ENCODE results near the gene BRD7.
A peak's percentile ranks its signal among the peaks of the same experiment; 100 is the strongest.

Gene BRD7

DNA sequence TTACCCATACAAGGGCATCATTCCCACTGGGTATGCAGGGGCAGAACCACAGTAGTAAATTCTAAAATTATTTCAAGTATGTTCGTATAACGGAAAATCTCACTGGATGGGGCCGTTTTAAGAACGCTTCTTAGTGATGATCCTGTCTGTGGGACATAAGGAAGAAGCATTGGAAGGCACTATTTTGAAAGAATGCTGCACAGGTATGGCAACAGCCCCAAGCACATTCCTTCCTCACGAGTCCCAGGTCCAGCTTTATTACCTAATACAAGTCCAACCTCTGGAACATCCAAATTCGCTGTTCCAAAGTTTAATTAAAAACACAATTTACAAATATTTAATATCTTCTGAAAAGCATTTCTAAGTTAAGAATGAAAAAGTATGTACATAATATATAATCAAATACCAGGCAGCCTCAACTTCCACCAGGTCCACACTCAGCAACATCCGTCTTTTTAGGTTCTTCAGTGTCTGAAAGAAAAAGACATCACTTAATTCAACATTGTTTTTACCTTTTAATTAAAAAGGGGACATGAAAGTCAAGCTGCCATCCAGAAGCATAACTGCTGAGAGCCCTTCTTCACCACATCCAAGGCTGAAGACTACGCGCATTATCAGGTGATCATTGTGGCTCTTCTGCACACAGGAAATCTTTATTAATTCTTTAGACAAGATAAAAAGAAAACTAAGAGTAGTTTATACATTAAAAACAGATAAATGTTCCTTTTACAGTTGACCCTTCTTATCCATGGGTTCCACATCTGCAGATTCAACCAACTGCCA lies 49.8 kb downstream of the BRD7 start:
- peak; percentile 22 for DNase-seq

DNA sequence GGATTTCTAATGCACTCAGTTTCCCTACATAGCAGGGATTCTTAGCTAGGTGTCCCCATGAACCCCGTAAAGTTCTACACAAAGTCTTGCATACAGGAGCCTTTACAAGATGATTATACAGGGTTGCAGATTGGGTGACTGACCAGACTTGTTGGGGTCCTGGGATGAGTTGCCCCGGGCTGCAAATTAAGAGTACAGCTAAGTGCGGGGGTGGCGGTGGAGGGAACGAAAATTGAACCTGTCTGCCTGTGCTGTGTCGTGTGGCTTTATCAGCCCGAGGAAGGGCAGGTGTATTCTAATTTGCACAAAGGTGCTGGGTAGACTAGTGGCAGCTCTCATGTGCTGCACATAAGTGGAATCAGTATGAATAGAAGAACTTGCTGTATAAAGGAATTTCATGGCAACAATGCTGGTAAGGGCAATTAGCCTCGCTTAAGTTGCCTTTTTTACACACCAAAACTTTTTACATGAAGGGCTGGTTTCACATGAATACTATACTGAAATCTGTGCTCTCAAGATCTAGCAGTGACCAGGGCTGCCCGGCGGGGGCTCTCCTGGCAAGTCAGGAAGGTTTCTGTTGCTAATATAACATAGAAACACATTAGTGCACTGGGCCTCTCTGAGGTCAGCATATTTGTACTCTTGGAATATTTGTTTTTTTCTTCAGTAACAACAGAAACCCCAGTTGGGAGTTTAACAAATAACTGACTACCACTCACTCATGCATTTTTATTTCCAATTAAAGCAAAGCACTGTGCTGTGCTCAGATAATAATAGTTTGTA lies 51.7 kb downstream of the BRD7 start:
- DNase-seq: no peak

DNA sequence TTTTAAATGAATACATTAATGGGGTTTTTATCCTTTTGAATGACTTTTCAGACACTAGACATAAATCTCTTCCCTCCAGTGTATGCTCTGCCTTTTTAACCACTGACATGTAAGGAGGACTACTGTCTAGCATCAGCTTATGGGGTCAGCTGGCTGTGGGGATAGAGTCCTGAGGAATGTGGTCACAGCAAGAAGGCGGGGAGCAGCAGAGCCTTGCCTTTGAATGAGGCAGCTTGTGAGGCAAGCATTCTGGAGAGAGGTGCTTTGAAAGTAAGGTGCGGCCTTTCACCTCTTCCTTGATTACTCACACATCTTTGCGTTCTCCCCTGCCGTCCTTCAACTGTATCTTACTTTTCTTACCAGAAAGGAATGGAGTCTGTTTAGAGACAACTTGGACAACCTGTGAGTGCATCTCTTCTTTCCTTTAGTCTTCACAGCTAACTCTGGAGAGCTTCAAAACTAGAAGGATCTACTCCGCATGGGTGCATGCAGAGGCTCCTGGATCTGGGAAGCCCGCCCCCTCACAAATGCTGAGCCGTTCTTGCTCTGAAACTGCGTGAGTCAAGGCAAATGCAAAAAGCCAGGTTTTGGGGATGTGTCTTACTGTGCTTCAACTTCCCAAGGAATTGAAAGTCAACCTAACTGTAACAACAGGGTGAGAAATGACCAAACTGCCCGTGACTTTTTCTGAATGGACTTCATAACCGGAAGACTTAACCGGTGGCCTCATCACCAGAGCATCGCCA lies 52.5 kb downstream of the BRD7 start:
- DNase-seq: no peak

DNA sequence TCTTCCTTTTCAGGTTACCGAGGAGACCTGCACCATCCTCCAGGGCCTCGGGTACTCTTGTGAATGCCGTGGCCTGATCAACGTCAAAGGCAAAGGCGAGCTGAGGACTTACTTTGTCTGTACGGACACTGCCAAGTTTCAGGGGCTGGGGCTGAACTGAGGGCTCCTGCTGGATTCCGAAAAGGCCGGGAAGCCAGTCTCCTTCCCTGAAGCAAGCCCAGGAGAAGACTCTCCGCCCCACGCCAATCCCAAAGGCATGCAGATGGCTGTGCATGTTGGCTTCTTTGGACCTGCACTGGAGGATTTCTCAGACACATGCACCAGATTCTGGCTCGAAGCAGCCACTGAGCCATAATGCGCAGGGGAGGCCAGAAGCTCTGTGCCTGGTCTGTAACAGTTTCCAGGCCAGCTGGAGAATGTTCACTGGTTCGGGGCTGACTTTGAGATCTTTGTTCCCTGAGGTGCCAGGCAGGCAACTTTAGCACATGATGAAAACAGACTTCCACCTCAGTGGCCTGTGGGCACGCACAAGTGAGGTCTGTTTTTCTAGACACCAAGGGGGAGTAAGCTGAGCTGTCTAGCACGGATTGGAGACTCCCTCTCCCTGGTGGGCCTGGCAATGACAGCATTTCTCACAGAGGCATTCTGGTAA lies 53.3 kb downstream of the BRD7 start:
- DNase-seq: no peak

DNA sequence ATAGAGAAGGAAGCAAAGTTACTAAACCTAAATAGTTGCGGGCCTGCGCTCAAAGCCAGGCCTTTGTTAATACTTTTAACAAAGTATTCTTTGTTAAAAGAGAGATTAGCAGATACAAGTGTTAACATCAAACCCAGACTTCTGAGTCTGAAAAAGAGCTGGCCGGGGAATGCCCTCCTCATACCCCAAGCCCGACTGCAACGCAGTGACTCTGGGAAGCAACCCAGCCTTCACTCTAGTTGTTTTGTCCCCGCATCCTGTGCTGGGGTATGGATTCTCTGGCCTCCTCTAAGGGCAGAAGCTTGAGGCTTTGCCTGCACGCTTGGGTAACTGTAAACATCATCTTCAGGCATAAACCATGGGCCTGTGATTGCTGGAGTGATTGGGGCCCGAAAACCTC lies 54.1 kb downstream of the BRD7 start:
- DNase-seq: no peak

DNA sequence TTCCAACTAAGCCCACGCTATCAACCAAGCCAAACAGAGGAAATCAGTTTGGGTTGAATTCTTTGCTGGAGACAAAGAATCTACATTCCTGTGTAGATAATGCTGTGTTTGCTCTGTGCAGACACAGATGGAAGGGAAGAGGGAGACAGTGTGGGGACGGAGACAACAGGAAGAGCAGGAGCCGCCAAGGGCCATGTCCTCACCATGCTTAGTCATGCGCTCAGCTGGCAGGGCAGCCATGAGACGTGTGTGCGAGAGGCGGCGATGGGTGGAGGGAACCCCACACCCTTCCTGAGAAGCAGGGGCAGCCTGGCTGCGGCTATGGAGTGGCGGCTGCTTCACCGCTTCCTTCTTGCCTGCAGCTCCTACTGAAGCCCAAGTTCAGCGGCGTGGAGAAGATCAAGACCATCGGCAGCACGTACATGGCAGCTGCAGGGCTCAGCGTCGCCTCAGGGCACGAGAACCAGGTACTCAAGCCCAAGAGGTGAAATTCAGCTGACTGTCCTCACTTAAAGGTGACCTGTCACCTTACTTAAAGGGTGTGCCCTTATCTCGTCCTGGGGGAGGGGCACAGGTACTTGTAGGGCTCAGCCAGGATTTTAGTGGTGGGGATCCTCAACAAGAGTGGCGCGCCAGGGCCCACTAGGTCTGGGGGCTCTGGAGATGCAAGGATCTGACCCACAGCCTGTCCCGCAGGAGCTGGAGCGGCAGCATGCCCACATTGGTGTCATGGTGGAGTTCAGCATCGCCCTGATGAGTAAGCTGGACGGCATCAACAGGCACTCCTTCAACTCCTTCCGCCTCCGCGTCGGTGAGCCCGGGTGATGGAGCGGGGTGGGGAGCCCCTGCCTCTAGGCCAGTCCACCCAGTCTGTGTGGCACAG lies 55.0 kb downstream of the BRD7 start:
- peak; percentile 36 for DNase-seq

DNA sequence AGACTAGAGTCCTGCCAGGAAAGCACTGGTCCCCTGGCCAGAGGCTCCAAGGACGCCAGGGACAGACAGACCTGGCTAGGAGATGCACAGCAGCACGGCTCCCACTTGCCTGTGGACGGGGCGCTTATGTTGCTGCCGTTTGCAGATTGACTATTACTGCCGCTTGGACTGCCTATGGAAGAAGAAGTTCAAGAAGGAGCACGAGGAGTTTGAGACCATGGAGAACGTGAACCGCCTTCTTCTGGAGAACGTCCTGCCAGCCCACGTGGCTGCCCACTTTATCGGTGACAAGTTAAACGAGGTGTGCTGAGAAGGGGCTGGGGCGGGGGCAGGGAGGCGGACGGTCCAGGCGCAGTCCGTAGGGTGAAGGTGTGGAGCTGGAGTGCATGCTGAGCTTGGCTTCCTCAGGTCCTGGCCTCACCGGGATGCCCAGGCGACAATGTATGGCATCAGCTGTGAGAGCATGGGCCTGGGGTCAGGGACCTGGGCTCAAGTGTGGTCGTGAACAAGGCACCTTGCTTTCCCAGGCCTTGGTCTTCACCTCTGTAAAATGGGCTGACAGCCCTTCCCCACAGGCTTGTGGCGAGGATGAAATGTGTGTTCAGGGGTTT lies 56.8 kb downstream of the BRD7 start:
- no peak for DNase-seq

DNA sequence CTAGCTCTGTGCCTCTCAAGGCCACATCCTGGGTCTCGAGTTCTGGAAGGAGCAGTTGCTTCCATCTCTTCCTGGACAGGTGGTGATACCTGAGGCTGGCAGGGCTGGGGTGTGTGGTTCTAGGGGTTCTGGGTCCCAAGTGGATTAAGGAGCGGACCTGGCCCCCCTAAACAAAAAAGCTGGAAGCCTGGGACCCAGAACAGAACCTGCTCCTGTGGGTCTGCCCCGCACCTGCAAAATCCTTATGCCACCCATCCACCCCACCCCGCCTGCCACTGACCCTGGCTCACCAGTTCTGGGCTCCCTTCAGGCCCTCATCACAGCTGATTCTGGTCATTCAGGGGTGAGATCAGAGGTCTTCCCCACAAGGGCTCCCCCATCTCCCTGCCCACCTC lies 57.7 kb downstream of the BRD7 start:
- DNase-seq: no peak

DNA sequence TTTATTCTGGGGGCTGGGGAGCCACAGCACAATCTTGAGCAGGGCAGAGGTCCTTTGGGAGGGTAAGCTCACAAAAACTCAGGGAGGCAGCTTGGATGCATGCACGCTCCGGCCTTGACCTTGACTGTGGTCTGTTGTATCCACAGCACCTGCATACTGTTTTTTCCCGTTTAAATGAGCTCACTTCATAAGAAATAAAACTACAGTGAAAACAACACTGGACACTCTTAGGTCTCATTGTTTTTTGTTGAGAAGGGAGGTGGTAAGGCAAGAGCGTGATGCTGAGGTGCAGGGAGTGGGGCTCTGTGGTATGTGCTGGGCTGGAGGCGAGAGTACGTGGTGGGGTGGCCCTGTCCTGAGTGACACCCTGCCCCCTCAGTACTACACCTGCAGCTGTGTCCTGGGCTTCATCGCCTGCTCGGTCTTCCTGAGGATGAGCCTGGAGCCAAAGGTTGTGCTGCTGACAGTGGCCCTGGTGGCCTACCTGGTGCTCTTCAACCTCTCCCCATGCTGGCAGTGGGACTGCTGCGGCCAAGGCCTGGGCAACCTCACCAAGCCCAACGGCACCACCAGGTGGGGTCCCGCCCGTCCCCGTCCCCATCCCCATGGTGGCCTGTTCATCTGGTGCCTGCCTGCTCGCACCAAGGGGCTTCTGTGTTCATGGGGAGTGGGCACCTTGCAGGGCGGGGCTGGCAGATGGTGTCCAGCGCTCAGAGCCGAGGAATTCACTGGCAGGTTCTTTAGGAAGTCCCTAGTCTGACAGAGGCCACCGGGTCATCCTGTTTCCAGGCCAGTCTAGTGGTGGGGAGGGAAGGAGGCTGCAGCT lies 58.3 kb downstream of the BRD7 start:
- no peak for DNase-seq

DNA sequence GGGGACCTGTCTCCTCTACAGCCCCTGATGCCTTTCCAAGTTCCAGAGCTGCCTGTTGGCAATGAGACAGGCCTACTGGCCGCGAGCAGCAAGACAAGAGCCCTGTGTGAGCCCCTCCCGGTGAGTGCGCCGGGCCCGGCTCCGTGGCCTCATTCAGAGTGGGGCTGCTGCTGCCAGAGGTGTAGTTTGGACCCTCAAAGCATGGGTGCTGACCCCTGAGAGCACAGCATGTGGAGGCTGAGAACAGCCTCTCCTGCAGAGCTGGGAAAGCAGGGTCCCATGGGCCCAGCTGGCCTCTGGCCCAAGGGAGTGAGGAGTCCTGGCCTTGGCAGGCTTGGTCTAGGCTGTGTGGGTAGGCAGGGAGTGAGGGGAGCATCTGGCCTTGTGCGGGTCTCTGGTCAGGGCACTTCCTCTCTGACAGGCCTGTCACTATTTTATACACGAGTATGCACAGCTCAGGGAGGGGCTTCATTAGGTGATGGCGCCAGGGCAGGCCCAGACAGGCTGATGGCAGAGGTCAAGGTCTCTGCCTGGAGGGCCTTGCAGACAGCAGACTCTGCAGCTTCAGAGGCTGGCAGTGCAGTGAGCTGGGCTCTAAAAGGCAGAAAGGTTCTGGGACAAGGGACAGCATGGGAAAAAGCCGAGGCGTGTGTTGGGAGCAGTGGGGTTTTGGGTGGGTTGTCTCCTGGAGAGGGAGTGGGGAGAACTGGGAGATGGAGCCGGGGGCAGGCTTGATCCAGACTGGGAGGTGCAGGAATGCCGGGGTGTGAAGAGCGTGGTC lies 59.1 kb downstream of the BRD7 start:
- DNase-seq: no peak

DNA sequence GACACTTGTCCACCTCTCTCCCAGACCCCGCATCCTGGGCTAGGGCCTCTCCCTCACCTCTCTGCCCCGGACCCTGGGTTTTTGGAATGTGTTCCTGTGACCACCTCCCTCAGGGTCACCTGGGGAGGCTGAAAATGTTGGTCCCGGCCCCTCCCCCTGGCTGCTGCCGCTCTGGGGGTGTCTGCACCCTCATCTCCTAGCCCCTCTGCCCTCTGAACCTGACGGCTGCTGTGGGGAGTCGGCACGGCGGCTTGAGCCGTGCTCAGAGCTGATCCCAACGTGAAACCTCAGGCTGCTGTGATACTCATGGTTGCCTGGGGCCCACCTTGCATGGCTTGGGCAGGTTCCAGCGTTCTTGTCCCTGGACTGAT lies 59.6 kb downstream of the BRD7 start:
- DNase-seq: no peak

DNA sequence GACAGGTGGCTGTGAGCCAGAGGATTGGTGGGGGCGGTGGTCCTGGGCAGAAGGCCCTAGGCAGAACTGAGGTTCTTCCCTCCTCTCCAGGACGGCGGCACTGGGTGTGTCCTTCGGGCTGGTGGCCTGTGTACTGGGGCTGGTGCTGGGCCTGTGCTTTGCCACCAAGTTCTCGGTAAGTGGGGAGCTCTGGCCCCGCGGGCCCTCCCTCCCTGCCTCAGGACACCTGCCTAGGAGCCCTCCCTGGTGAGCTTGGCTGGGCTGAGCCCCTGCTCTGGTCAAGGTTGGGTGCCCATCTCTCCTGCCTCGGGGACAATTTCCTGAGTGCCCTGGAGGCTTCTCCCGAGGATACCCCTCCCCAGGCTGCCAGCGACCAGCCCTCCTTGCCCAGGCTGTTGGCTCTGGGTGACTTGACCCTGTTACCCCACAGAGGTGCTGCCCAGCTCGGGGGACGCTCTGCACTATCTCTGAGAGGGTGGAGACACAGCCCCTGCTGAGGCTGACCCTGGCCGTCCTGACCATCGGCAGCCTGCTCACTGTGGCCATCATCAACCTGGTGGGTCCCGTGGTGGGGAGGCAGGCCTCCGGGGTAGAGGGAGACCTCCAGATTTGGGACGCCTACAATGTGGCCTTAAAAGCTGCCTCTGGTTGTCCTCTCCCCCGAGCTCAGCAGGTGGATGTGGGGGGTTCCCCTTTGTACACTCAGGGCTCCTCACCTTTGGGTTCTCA lies 60.4 kb downstream of the BRD7 start:
- DNase-seq: no peak

DNA sequence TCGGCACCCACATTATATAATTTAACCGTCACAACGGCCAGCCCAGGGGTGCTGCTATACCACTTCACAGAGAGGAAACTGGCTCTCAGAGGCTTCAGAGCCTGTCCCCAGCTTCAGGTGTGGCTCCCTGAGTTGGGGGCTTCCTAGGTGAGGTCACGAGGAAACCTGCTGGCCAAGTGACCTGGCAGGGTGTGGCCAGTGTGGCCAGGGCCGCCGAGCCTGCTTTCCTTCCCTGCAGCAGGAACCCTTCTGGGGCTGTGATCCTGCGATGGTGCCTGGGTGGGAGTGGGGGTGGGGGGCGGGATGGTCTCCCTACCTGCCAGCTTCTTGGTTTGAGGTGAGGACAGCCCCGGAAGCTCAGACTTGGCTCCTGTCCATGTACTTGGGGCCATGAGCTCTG lies 62.5 kb downstream of the BRD7 start:
- no peak for DNase-seq

DNA sequence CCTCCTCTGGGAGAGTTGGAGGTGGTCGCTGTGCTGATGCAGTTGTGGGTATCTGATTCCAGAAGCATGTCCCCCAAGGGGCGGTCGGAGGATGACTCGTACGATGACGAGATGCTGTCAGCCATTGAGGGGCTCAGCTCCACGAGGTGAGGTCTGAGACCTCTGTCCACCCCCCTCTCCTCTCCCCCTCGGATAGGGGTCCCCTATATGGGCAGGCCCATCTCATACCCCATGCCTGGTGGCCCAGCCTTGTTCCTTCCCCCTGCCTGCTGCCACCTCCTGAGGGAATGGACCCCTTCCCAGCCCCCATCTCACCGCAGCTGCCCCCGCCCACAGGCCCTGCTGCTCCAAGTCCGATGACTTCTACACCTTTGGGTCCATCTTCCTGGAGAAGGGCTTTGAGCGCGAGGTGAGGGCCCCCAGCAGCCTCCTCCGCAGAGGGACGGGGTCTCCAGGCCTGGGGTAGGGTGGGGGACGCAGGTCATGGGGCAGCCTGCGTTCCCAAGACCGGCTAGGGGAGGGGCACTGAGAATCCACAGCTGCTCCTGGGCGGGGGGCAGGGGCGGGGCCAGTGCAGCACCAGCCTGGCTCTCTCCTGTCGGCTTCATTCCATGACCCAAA lies 63.2 kb downstream of the BRD7 start:
- no peak for DNase-seq

DNA sequence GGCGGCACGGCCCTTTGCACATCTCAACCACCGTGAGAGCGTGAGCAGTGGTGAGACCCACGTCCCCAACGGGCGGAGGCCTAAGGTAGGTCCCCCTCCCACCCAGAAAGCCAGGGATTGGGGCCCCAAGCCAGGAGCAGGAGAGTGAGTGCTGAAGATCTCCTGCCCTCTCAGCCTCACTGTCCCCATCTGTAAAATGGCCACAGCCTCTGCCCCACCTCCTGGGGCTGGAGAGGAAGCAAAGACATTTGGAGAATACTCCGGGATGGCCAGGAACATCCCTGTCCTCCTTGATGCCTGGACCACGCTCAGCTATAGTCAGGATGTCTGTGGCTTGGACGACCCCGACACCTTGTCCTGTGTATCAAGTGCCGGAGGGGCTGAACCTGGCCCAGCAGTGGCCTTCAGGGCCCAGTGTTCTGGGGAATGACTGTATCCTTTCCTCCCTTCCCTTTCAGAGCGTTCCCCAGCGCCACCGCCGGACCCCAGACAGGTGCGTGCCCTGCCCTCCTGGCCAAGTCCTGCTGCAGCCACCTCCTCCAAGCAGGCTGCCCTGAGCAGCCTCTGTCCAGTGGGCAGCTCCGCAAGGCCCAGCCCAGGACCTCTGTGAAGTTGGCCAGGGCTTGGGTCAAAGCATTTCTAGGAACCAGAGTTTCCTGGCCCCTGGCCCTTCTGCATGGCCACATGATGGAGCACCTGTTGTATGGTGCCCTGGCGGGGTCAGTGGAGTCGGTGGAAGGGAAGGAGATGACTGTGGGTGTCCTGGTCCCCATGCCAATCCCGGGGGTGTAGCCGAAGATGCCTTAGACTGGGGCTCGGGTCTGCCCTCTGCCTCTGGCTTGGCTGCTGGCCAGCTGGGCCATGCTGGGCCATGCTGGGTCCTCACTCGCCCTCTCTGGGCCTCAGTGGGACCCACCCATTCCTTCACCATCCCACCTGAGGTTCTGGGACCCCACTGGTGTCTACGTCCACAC lies 64.0 kb downstream of the BRD7 start:
- no peak for DNase-seq

DNA sequence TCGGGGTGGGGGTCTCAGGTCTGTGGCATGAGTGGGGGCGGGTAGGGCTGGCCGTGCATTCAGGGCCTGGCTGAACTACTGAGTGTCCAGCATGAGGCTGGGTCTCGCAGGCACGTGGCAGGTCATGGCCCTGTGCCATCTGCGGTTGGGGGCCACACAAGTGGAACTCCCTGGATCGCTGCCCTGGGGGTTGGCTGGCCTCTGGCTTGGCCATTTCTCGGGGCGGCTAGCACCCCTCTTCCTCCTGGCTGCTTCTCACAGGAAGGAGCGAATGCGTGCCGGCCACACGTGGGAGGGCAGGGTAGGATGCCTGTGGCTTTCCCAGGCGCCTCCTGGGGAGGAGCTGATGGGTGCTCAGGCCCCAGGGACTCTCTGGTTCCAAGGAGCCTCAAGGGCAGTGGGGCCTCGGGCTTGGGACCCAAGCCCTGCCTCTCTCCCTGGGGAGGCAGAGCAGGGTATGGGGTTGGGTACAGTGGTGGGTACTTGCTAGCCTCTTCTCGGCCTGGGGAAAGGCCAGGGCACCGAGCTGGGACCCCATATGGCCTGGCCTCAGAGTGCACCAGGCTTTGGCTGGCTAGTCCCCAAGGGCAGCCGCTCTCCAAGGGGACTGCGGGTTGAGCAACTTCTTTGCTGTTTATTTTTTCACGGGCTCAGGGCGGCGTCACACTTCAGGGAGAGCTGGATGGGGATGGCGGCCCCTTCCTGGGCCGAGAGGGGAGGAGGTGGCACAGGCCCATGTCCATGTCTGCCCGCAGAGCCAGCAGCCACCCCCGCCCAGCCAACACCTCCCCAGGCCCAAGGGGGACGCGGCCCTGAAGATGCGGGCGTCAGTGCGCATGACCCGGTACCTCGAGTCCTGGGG lies 65.0 kb downstream of the BRD7 start:
- DNase-seq: no peak
